Forelimb muscle (tissue), 1 donor: ENCODE data around the gene SYNJ2. TPM values are rescaled to one million over a fixed set of nuclear protein-coding genes. Genes with fewer than 3 reads are reported as not detected.

ENCODE experiments used
- DNase-seq: peaks from one replicate; pipeline ENCODE4 v3.0.0-alpha.2; 2013; ENCODE audit warnings: low read depth
- polyA plus RNA-seq: library from polyadenylated mRNA; unstranded; fragments of 120-200 nt; gene quantifications from one replicate; pipeline ENCODE4 v1.2.1, GENCODE V29; 2013; ENCODE audit not compliant: insufficient read length

The SYNJ2 gene
- polyA plus RNA-seq, 1 donor: 8.4 TPM

DNA sequence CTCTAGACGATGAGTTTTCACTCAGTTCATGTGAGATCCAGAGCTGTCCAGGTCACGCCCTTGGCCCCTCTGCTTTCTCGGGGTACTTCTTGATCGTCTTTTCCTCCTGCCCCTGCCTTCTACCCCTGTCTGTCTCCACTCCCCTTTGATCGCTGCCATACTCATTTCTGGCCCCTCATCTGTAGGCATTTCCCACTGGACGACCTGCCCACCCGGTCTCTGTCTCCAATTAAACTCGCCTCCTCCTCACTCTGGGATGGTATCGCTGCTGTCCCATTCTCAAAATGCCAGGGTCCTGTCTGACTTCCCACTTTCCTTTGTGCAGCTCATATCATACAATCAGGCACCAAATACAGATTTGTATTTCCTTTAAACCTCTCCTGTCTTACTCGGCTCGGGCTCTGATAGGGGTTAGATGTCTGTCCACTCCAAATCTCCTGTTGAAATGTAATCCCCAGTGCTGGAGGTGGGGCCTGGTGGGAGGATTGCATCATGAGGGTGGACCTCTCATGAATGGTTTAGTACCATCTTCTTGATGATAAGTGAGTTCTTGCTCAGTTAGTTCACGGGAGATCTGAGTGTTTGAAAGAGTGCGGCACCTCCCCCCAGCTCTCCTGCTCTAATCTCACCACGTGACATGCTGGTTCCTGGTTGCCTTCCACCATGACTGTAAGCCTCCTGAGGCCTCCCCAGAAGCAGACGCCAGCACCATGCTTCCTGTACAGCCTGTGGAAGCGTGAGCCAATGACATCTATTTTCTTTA is 3.5 kb upstream of the SYNJ2 start:
- DNase-seq: no peak

DNA sequence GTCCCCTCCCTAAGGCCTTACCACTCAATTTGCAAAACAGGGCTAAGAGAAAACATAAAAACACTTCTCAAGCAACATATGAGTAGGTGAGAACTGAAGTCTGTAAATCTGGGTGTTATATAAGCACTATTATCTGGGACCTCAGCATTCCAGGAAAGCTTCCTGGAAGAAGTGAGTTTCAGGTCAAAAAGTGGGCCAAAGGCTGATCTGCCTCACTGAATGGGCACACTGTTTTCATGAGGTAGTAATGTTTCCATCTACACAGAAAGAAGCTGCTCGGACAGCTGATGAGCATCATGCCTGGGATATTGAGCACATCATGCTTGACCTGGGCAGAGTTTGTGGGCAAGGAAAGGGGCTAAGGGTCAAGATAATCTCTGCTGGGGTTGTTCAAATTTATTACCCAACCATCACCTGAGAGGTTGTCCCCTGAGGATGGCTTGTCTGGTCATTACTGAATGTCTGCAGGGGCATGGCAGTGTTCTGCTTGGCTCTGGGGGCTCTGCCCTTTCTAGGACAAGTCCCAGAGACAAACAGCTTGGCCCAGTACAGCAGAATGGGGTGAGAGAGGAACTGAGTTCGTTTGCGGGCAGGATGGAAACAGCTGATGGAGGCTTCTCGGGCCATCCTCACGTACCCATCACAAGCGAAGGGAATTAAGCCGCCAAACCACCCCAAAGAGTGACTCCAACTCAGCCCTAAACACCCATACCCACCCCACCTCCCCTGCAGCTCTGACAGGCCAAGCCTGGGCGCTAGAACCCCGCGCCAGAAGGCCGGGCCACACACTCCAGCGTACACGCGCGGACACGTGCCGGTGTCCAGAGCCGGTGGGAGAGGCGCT is 1.2 kb upstream of the SYNJ2 start:
- DNase-seq: no peak

DNA sequence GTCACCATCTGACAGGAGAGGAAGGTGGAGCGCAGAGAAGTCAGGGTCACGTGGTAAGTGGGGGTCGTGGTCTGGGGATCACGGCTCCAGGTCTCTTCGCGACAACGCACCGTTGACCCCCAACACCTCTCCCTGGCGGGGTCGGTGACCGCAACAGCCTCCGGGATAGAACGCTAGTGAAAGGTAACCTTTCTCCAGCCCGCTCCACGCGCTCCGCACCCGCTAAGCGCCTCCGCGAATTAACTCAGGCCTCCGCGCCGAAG is 600 bp upstream of the SYNJ2 start:
- no peak for DNase-seq

DNA sequence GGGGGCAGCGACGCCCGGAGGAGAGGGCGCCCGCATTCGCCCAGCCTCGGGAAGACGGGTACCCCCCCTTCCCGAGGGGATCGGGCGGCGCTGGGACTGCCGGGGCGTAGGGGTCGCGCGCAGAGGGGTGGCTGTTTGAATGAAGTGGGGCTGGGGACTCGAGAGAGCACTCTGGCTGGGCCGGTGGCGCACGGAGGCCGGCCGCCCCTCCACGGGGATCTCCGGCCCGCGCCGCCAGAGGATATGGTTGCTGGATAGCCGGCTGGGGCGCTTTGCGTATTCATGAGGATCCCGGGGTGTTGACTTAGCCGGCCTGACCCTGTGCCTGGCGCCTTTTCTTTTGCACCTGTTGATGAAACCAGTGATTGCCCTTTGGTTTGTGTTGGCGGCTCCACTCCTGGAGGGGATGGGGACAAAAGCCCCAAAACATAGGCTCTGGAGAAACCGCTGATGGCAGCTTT is 469 bp downstream of the SYNJ2 start:
- no peak for DNase-seq

DNA sequence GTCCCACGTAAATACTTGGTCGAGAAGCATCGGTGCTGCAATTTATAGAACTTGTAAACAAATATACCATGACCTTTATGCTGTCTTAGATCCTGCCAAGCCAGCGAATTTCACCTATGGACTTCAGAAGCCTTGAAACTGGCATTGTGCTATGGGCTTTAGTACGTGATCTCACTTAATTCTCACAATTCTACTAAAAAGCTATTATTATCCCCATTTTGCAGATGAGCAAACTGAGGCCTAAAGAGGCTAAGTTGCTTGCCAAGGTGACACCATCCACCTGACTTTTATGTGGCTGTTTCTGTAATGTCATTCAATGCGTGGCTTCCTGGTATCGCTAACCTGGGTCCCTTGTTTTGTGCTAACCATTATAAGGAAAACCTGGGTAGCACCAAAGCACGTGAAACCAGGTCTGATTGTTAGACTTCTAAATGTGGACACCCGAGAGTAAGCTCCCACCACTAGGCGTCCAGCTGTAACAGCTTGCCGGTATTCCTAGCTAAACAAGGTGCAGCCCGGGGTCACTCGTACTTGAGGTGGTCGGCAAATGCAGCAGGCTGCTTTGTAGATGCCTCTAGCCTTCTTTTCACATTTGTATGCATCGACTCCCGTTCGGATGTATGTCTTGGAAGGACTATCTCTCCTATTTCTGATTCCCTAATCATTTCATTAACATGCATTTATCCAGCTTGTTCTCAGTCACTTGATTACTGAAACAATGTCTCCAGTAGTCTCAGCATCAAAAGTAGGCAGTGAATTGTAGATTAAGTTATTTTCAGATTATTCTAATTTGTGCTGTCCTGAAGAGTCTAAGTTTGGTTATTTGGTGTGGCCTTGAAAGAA is 1.1 kb downstream of the SYNJ2 start:
- no peak for DNase-seq

DNA sequence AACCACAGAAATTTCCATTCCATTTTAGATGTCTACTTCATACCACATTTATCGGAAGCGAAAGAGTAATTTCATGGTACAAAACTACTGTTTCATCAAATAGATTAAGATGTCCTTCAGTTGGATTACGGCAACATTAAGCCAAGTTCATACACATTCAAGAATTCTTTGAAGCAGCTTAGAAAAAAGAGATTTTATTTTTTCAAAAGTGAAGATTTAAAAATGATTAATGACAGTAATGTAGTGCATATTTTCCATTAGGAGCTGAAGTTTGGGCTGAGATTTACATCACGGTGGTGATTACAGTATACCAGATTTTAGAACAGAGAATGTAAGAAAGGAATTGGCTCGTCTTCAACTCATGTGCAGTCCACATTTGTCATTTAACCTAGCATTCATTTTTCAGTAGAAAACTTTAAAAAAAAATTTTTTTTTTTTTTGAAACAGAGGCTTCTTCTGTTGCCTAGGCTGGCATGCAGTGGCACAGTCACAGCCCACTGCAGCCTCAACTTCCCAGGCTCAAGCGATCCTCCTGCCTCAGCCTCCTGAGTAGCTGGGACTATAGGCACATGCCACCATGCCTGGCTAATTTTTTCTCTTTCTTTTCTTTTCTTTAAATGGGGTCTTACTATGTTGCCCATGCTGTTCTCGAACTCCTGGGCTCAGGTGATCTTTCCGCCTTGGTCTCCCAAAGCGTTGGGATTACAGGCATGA is 1.9 kb downstream of the SYNJ2 start:
- no peak for DNase-seq

DNA sequence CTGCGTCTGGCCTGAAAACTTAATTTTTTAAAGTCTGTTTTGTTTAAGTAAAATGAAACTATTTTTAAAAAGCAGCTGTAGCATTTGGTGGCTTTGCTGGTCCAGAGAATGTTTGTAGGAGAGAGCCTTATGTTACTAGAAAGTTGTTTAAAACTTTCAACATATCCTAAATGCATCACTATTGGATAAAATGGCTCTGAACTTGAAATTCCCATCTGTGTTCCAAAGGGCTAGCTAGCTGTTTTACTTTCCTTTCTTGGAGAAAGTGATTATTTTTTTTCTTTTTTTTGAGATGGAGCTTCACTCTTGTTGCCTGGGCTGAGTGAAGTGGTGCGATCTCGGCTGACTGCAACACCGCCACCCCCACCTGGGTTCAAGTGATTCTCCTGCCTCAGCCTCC is 2.5 kb downstream of the SYNJ2 start:
- no peak for DNase-seq

DNA sequence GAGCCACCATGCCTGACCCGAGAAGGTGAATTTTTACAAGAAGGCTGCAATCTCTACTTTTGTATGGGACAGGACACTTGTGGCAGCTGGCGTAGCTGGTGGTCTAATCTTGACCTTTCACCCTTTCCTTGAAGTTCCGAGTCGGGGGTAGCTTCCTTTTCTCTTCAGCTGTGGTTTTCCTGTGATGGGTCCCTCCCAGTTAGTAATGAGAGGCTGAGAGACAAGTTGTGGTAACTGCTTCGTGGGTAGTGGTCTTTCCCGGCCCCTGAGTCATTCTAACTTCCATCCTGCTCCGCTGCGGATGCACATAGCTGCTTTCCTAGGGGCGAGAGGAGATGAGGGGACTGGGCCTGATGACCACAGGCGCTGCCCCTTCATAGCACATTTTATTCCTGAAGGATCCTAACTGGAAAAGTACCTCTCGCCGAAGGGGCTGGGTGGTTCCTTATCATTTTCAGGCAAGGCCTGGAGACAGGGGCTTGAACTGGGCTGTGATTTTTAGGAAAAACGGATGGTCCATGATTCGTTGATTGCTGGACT is 3.1 kb downstream of the SYNJ2 start:
- DNase-seq: no peak

DNA sequence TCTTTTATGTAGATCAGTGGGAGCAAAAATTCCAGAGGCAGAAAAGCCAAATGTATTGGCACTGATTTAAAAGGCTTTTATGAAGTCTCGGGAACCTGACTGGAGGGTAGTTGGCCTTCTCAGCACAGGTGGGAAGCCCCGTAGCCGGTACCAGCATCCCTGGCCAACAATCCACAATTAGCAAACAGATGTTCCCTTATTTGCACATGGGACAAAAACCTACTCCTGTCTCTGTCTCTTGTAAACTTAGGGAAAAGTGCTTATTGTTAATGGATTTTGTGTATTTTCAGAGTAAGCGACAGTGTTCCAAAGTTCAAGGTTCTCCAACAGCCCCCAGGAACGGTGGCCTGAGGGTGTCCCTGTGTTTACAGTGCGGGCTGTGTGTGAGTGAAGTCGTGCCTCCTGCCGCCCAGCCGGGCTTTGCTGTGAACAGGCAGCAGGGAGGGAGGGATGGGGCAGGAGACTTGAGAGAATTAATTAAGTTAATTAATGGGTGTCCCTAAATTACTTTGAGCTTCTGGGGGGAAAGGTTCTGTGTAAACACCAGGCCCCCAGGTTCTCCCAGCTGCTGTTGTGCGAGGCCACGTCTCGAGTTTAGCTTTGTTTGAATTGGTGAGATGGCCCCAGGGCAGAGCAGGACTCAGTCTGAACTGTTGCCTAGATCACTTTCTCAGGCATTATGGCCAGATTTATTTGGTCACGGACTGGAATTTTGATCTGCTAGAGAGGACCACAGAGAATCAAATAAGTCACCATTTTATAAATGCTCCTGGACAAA is 3.9 kb downstream of the SYNJ2 start:
- no peak for DNase-seq

DNA sequence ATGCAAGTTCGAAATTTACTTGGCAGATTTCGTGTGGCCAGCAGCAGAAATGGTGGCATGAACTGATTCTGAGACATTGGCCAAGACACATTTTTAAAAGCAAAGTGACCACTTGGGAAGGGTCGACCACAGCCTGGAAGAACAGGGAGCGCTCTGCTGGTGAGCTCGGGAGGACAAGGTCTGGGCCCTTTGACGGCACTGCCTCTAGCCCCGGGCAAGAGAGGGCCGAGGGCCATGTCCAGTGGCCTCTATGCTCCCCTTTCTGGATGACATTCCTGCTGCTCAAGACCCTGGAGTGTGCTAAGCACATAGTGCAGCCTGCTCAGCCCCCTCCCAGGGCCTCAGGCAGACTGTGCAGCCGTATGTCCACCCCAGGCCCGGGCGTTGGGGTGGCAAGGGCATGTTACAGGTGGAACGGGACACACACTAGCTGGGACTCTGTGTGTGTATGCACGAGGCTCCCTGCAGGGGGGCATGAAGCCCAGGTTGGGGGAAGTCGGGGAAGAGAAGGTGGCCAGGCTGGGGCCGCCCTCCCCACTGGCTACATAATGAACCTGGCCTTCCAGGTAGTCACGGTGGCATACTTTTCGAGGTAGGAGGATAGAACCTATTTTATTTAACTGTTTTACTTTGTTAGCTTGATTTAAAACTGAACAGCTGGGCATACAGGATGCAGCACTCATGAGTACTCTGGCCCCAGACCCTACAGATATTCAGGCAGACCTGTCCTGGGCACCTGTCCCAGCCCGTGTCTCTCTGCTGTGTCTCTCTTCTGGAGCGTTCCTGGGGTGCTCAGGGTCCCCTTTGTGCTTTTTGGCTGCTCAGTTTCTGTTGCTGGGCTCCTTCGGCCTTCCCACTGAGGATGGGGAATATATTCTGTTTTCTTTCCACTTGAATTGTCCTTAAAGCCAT is 6.4 kb downstream of the SYNJ2 start:
- no peak for DNase-seq

DNA sequence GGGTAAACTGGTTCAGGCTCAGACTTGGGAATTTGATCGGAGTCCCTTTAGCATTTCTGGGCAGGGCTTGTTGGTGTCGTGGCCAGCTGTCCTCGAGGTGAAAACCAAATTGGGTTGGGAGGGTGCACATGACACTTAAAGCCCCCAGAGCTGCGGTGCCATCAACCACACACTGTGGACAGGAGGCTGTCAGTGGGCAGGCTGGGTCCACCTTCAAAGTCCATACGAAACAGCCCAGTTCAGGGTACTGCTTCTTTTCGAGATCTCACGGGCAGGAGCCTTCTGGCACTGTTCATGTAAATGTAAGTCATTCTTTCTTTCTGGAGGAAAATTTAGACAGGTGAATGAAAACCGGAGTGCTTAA is 7.0 kb downstream of the SYNJ2 start:
- DNase-seq: no peak

DNA sequence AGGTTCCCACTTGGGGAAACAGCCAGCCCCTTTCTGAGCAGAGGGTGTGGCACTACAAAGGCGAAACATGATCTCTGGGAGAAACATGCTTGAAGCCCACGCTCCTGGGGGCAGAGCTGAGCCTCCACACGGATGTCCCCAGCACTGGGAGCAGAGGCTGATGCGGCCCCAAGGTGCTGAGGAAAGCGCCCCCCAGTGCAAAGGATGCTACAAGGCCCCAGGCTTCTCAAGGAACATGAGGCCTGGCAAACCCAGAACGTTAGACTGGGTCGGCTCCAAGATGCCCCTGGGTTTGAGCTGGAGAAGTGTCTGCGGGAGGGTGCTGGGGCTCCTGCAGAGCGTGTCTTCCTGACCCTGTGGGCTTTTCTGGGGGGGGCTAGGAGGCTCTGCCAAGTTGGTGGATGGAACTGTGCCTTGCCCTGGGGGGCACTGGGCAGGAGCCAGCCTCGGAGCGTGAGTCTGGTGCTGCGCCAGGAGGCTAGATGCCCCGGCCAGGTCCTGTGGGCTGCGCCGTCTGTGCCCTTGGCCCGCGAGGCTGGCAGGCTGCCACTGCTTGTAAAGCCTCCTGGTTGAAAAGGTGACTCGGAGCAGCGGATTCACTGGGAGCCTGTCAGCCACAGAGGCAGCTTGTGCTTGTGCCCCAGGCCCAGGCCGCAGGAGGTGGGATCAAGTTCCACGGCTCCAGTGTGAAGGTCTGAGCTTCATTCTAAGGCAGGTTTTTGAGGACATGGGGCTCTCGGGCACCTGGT is 8.1 kb downstream of the SYNJ2 start:
- no peak for DNase-seq

DNA sequence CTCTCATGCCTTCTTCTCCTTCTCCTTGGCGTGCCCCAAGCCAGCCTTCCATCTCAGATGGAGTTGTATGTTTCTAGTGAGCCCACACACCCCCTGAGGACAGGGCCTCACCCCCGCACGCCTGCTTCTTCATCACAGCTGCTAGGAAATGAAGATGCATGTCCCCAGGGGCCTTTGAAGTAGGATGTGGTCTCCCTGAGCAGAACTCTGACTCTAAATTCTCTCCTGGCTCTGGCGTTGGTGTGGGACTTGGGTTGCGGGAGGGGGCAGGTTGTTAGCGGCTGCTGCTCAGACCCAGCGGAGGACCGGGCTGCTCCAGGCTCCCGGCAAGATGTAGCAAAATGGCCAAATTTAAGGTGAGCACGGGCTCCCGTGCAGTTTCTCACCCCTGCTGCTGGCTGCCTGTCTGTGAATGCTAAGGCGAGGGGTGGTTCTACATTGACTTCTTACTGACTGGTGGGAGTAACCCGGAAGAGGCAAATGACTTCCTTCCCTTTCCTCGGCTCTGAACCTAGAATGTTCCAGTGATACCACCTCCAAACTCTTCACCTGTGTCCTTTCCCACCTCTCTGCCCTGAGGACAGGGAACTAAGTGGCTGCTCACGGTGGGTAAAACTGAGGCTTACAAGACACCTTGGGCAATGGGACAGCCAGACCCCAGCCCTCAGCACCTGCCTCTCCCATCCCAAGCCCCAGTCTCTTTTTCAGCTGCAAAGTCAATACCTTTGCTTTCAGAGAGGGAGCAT is 8.8 kb downstream of the SYNJ2 start:
- no peak for DNase-seq

DNA sequence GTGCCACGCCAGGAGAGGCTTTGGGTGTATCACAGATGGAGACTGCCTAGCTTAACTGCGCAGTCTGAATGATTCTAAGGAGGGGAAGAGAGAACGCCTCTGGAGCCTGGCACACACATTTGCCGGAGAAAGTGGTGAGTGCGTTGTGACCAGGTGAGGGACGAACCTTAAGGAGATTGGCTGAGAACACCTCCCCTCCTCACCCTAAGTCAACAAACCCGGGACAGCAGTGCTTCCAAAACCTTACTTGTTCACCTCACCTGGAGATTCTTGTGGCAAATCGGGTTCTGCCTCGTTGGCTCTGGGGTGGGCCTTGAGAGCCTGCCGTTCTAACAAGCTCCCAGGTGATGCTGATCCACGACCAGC is 9.4 kb downstream of the SYNJ2 start:
- DNase-seq: no peak

DNA sequence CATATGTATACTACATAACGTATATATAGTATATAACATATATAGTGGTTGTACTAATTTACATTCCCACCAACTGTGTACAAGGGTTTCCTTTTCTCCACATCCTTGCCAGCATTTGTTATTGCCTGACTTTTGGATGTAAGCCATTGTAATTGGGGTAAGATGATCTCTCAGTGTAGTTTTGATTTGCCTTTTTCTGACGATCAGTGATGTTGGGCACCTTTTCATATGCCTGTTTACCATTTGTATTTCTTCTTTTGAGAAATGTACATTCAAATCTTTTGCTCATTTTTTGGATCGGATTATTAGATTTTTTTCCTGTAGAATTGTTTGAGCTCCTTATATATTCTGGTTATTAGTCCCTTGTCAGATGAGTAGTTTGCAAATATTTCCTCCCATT is 11.4 kb downstream of the SYNJ2 start:
- DNase-seq: no peak

DNA sequence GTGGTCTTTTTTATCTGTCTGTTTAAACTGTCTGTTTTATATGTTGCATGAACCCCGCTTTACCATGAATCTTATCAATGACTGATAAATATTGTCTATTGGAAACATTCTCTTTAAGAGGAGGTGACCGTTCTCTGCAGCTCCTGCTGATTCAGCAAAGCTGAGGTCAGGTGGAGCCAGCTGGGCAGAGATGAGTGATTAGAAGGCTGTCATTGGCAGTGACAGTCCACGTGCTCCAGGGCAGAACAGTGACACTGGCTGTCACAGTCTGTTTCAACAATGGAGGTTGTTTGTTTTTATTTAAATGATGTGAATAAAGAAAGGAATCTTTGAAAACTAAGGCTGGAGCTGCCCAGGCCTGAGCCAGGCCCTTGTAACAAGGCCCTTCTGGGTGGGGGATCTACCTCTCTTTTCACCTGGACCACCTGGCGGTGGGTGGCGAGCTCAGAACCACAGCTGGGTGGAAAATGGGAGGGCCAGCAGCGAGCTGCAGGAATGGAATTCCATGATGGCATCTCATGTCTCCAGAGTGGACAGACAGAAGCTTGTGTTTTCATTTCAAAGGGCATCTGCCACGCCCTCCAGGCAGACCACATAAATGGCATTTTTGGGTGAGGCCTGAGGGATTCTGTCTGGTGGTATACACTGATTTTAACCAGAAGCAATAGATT is 12.6 kb downstream of the SYNJ2 start:
- no peak for DNase-seq

DNA sequence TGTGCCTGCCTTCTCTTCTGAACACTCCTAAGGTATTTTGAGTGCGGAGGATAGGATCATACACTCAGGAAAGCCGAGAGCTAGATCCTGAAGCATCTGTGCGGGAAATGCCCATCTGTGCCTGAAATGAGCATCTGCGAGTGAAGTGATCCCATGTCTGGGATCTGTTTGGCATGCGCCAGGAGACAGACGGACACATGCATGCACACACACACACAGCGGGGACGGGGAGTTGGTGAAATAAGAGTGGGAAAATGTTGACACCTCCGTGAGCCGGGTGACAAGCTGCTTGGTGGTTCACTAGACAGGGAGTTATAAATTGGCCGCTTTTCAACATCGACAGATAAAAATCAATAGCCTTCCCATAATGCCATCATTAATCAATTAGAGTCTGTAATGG is 13.8 kb downstream of the SYNJ2 start:
- no peak for DNase-seq

DNA sequence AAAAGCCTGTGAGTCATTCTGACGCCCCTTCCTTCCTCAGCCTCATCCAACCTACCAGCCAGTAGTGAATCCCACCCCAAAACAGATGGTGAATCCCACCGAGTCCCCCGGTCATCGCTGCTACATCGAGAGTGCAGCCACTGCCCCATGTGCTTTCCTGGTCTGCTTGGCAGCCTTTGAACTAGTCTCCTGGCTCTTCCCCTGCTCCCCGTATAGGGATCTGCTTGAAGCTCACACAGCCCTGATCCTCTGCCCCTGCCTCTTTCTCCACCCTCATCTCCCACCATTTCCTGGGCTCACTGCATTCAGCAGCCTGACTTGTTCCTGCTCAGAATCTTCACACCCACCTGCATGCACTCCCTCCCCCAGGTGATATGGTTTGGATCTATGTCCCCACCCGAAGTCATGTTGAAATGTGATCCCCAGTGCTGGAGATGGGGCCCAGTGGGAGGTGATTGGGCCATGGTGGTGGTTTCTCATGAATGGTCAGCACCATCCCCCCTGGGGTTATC is 14.6 kb downstream of the SYNJ2 start:
- no peak for DNase-seq
